ENCODE measurements around the gene TMEM245.
A peak's percentile ranks its signal among the peaks of the same experiment; 100 is the strongest.

DNA sequence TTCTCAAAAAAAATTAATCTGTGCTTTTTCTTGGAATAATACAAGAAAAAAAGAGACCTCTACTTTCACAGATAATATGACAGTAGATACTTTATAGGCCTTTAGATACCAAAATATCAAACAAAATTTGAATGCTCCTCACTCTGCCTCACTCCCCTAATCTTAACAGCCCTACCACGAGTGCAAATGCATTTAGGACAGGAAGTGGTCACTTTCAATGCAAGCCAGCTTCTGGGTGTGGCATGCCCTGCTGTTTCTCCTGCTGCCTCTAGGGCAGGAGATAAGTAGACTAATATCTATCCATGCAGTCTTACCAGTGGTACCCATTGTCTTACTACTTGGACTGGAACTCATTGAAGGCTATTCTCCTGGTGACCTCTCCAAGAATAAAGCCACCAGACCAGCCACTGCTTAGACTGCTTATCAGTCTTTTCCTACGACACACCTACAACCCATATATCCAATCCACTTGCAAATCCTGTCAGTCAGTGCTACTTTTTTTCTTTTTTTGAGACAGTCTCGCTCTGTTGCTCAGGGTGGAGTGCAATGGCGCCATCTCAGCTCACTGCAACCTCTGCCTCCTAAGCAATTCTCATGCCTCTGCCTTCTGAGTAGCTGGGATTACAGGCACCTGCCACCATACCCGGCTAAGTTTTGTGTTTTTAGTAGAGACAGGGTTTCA lies 24.3 kb upstream of the TMEM245 start:
- TF ChIP-seq, protein P1, sequence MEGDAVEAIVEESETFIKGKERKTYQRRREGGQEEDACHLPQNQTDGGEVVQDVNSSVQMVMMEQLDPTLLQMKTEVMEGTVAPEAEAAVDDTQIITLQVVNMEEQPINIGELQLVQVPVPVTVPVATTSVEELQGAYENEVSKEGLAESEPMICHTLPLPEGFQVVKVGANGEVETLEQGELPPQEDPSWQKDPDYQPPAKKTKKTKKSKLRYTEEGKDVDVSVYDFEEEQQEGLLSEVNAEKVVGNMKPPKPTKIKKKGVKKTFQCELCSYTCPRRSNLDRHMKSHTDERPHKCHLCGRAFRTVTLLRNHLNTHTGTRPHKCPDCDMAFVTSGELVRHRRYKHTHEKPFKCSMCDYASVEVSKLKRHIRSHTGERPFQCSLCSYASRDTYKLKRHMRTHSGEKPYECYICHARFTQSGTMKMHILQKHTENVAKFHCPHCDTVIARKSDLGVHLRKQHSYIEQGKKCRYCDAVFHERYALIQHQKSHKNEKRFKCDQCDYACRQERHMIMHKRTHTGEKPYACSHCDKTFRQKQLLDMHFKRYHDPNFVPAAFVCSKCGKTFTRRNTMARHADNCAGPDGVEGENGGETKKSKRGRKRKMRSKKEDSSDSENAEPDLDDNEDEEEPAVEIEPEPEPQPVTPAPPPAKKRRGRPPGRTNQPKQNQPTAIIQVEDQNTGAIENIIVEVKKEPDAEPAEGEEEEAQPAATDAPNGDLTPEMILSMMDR (IDR thresholded peaks at IDR 0.05; ENCODE audit: low read length): peak; percentile 32; the same call in 1 of the 2 replicates
- no peak for TF ChIP-seq EZH2 (IDR thresholded peaks at IDR 0.05; ENCODE audit: borderline replicate concordance, low read length)

All from OCI-LY1 (cell line).